ENCODE measurements around the gene HERPUD1.
"Not testable (repeated sequence)": the region's sequence is repeated elsewhere in the genome, so short reads cannot be mapped to it uniquely, and the experiment has no call there.

Gene HERPUD1, protein sequence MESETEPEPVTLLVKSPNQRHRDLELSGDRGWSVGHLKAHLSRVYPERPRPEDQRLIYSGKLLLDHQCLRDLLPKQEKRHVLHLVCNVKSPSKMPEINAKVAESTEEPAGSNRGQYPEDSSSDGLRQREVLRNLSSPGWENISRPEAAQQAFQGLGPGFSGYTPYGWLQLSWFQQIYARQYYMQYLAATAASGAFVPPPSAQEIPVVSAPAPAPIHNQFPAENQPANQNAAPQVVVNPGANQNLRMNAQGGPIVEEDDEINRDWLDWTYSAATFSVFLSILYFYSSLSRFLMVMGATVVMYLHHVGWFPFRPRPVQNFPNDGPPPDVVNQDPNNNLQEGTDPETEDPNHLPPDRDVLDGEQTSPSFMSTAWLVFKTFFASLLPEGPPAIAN

DNA sequence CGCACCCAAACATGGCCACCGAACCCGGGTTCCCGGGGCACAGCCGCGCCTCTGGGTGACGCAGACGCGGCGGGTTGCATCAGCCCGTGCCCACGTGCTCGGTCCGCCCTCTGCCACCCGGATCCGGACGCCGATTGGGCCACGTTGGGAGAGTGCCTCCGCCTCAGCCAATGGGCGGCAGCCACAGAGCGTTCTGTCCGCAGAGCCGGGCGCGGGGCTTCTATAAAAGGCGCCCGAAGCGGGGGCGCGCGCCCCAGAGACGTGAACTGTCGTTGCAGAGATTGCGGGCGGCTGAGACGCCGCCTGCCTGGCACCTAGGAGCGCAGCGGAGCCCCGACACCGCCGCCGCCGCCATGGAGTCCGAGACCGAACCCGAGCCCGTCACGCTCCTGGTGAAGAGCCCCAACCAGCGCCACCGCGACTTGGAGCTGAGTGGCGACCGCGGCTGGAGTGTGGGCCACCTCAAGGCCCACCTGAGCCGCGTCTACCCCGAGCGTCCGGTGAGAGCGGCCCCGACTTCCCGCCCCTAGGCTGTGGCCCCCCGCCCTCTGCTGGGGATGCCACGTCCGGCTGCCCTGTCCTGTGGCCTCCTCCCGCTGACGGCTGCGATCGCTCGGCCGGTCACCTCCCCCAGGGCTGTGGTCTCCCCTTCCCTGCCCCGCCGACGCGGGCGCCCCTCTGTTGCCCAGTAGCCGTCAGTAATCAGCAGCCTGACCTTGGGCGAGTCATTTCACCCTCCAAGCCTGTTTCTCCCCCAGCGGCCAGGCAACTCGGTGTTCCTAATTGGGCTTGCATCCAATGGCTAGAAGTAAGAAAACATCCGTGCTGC lies at the start of gene HERPUD1:
Gene HERPUD1, plus strand, starts transcription at position 251 of the 829 bp plus-strand sequence. Its CDS starts 103 bp downstream, at position 354.
- peaks cover 46% of the 10 kb centered on the region for H3K36me3 Mint-ChIP-seq (ENCODE audit: low read depth)
- peaks cover 27% of the 10 kb centered on the region for H3K4me1 Mint-ChIP-seq (ENCODE audit: low read depth)
- no peaks in the 10 kb centered on the region for H3K9me3 Mint-ChIP-seq
- no peaks in the 10 kb centered on the region for H3K27me3 Mint-ChIP-seq
- intact Hi-C loops (cut with micrococcal nuclease): loop anchor here (1.0 to 10.0 kb wide), 3 partner anchors 21 to 197 kb away; partner anchors contain the start of gene NUP93
- peak within 1 kb of the TSS; percentile 100 for H3K27ac Mint-ChIP-seq
- peak within 1 kb of the TSS; percentile 99 for H3K4me3 Mint-ChIP-seq

DNA sequence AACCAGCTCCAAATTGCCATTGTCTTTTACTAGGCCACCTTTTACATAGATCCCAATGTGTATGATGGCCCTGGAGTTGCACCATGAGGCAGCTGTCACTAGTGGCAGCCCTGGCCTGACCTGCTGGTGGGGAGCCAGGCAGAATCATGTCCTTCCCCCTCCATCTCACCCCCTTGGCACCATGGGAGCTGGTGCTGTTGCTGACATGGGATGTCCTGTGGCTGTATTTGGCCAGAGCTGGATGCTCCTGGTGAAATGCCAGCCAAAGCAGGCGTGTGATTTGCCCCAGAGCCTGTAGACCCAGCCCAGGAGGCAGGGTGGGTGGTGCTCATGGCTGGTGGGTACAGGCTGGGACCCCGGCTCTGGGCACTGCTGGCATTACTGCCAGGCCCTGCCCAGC lies 48.4 kb upstream of the HERPUD1 start:
- intact Hi-C loops (cut with micrococcal nuclease): no loop called here
- Mint-ChIP-seq H3K27me3 (peaks cover 36% of the 10 kb centered on the region), H3K27ac (no peak overlapping the region), H3K4me1 (ENCODE audit: low read depth) (peaks cover under 1% of the 10 kb centered on the region), H3K9me3 (no peaks in the 10 kb centered on the region), H3K4me3 (no peak overlapping the region), H3K36me3 (ENCODE audit: low read depth) (no peaks in the 10 kb centered on the region)

DNA sequence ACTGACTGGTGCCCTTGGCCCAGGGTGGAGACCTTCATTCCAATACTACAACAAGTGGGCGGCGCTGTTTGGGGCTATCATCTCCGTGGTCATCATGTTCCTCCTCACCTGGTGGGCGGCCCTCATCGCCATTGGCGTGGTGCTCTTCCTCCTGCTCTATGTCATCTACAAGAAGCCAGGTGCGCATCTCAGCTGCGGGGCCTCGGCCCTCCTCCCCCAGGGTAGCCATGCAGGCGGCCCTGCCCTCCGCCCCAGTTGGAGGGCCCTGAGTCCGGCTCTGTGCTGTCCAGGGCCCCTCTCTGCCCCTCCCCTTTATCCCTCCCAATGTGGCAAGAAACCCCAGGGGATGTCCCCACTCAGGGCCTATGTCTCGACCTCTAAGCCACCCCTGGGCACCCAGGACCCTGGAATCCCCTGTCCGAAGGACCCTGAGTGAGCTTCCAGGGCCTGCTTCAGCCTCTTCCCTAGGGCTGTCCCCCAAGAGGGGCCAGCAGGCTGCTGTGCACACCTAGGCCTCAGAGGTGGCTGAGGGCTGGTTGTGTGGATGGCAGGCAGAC lies 47.8 kb upstream of the HERPUD1 start:
- Mint-ChIP-seq H3K27ac (no peak overlapping the region), H3K36me3 (ENCODE audit: low read depth) (no peaks in the 10 kb centered on the region), H3K4me3 (no peak overlapping the region), H3K9me3 (no peaks in the 10 kb centered on the region), H3K4me1 (ENCODE audit: low read depth) (peaks cover 6% of the 10 kb centered on the region), H3K27me3 (peaks cover 32% of the 10 kb centered on the region)
- intact Hi-C loops (cut with micrococcal nuclease): no loop called here

DNA sequence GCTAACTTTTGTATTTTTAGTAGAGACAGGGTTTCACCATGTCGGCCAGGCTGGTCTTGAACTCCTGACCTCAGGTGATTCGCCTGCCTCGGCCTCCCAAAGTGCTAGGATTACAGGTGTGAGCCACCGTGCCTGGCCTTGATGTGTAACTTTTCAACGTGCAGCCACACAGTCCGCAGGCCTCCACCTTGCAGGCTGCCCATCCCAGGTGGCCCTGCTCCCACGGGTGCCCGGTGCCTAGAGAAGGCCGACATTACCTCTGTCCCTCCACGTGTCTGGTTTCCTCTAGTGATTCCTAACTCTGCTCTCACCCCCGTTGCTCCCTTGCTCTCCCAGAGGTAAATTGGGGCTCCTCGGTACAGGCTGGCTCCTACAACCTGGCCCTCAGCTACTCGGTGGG lies 47.0 kb upstream of the HERPUD1 start:
- intact Hi-C loops (cut with micrococcal nuclease); H3K36me3 Mint-ChIP-seq (ENCODE audit: low read depth); H3K9me3 Mint-ChIP-seq; H3K27ac Mint-ChIP-seq; H3K4me1 Mint-ChIP-seq (ENCODE audit: low read depth); H3K4me3 Mint-ChIP-seq: not testable (repeated sequence)
- H3K27me3 Mint-ChIP-seq: peaks cover 30% of the 10 kb centered on the region

DNA sequence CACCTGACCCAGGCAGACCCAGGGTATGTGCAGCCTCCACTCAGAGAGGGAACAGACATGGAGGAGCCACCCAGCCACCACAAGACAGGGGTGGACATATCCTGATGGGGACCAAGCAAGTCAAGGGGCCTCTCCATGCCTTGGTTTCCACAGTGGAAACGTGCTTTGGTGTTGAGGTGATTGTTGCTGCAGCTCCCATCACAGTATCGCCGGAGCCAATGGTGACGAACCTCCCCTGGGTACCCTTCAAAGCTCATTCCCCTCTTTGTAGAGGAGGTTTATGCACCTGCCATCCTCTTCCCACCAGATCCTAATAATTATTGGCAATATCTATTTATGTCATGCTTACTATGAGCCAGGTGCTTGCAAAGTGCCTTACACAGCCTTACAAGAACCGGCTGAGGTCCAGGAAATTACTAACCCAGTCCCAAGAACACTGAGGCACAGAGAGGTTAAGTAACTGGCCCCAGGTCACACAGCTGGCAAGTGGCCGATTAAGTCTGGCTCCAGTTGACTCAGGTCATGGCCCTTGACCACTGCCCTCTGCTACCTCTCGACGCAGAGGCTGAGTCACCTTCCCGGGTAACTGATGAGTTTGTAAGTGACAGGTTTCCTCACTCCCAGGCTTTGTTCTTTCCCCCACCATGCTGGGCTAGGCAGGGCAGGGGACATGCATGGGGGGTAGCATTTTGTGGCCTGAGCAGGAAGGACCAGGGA lies 46.3 kb upstream of the HERPUD1 start:
- Mint-ChIP-seq H3K4me1 (ENCODE audit: low read depth) (peaks cover 8% of the 10 kb centered on the region), H3K4me3 (no peak overlapping the region), H3K27ac (no peak overlapping the region), H3K27me3 (peaks cover 32% of the 10 kb centered on the region), H3K36me3 (ENCODE audit: low read depth) (no peaks in the 10 kb centered on the region), H3K9me3 (no peaks in the 10 kb centered on the region)
- intact Hi-C loops (cut with micrococcal nuclease): no loop called here

DNA sequence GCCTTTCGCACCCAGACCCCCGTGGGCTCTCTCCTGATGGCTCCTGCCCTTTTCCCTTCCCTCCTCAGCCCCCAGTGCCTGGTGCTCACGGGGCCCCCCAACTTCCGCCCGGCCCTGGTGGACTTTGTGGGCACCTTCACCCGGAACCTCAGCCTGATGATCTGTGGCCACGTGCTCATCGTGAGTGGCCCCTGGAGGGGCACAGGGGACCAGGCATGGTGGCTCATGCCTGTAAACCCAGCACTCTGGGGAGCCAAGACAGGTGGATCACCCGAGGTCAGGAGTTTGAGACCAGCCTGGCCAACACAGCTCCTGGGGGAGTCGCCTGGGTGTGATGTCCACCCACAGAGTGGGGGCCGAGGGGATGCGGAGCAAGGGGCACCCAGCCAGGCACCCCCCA lies 45.6 kb upstream of the HERPUD1 start:
- intact Hi-C loops (cut with micrococcal nuclease): no loop called here
- Mint-ChIP-seq H3K9me3 (no peaks in the 10 kb centered on the region), H3K4me3 (no peak overlapping the region), H3K36me3 (ENCODE audit: low read depth) (no peaks in the 10 kb centered on the region), H3K4me1 (ENCODE audit: low read depth) (peaks cover 8% of the 10 kb centered on the region), H3K27ac (no peak overlapping the region), H3K27me3 (peaks cover 38% of the 10 kb centered on the region)

DNA sequence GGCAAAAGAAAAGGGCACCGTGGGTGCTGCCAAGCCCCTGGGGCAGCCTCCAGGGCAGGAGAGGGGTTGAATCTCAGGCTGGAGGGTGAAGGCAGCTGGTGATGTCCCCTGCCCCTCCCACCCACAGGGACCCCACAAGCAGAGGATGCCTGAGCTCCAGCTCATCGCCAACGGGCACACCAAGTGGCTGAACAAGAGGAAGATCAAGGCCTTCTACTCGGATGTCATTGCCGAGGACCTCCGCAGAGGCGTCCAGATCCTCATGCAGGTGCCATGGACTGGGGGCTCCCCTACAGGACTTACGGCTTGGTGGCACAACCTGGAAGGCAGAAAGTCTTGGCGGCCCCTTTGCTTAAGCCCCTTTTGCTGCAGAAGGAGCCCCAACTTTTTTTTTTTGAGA lies 45.1 kb upstream of the HERPUD1 start:
- H3K27me3 Mint-ChIP-seq: peaks cover 40% of the 10 kb centered on the region
- H3K4me3 Mint-ChIP-seq: no peak overlapping the region
- no peaks in the 10 kb centered on the region for H3K36me3 Mint-ChIP-seq (ENCODE audit: low read depth)
- no peaks in the 10 kb centered on the region for H3K9me3 Mint-ChIP-seq
- H3K4me1 Mint-ChIP-seq (ENCODE audit: low read depth): peaks cover 8% of the 10 kb centered on the region
- H3K27ac Mint-ChIP-seq: no peak overlapping the region
- intact Hi-C loops (cut with micrococcal nuclease): no loop called here

DNA sequence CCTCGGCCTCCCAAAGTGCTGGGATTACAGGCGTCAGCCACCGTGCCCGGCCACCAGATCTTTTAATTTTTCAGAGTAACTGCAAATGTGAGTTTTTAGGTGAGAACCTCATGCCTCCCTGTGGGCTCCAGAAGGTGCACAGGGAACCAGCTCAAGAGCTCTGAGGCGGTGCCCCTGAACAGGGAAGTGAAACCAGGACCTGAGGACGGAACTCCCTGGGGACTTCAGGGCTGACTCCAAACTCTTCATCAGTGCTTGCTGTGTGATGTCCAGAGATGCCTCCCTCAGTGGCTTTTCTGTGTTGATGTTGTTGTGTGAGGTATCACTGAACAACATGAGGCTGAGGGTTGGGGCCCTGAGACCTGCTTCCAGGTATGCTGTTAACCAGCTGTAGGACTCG lies 43.1 kb upstream of the HERPUD1 start:
- Mint-ChIP-seq H3K4me1 (ENCODE audit: low read depth) (peaks cover 8% of the 10 kb centered on the region), H3K4me3 (no peak overlapping the region)

DNA sequence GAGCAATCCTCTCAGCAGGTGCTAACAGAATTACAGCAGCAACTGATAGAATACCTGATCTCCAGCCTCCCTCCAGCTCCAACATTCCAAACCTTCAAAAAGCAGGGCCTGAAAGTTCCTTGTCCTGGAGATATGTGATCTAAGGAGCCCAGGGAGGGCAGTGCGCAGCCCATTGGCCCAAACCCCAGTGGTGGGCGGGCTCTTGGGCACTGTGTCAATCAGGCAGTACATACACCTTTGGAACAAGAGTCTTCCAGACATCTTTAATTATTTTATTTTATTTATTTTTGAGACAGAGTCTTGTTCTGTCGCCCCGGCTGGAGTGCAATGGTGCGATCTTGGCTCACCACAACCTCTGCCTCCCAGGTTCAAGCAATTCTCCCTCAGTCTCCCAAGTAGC lies 42.7 kb upstream of the HERPUD1 start:
- Mint-ChIP-seq H3K9me3 (no peaks in the 10 kb centered on the region), H3K27ac (peak overlapping the region; percentile 27), H3K4me1 (ENCODE audit: low read depth) (peaks cover 8% of the 10 kb centered on the region), H3K27me3 (peaks cover 45% of the 10 kb centered on the region), H3K4me3 (no peak overlapping the region), H3K36me3 (ENCODE audit: low read depth) (no peaks in the 10 kb centered on the region)
- intact Hi-C loops (cut with micrococcal nuclease): no loop called here

More for the DNA sequence above, 43.1 kb upstream of the HERPUD1 start:
- Mint-ChIP-seq H3K27me3 (peaks cover 45% of the 10 kb centered on the region), H3K36me3 (ENCODE audit: low read depth) (no peaks in the 10 kb centered on the region), H3K9me3 (no peaks in the 10 kb centered on the region), H3K27ac (no peak overlapping the region)
- intact Hi-C loops (cut with micrococcal nuclease): no loop called here

DNA sequence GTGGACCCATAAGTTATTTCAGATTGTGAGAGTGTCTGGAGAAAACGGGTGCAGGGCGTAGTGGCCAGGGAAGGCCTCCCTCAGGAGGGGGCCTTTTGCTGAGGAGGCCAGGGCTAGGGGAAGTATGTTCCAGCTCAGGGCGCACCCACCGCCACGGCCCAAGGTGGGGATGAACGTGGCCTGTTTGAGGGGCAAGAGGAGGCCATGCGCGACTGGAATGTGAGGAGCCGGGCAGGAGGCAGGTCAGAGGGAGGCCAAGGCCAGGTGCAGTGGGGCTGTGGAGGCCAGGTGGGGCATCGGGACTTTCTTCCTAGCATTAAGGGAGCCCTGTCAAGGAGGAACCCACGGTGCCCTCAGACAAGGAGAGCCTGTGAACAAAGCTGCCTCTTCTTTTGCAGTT lies 40.3 kb upstream of the HERPUD1 start:
- Mint-ChIP-seq H3K9me3 (no peaks in the 10 kb centered on the region), H3K27ac (no peak overlapping the region), H3K36me3 (ENCODE audit: low read depth) (no peaks in the 10 kb centered on the region), H3K4me3 (no peak overlapping the region), H3K4me1 (ENCODE audit: low read depth) (peaks cover 8% of the 10 kb centered on the region), H3K27me3 (peaks cover 39% of the 10 kb centered on the region)
- intact Hi-C loops (cut with micrococcal nuclease): no loop called here

DNA sequence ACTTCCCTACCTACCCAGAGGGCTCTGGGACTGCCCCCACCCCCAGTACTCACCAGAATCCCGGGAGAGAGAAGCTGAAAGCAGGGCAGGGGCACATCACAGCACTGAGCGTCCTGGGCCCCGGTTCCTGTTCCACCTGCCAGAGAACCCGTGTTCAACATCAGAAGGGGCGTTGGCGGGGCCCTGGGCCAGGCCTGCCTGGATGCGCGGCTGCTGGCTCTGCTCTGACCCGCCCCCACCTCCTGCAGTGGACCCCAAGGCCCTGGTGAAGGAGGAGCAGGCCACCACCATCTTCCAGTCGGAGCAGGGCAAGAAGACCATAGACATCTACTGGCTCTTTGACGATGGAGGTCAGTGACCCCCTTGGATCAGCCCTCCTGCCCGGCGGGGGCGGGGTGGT lies 39.2 kb upstream of the HERPUD1 start:
- Mint-ChIP-seq H3K36me3 (ENCODE audit: low read depth) (no peaks in the 10 kb centered on the region), H3K9me3 (no peaks in the 10 kb centered on the region), H3K4me1 (ENCODE audit: low read depth) (peaks cover 8% of the 10 kb centered on the region), H3K4me3 (no peak overlapping the region), H3K27me3 (peaks cover 44% of the 10 kb centered on the region), H3K27ac (no peak overlapping the region)
- intact Hi-C loops (cut with micrococcal nuclease): no loop called here

DNA sequence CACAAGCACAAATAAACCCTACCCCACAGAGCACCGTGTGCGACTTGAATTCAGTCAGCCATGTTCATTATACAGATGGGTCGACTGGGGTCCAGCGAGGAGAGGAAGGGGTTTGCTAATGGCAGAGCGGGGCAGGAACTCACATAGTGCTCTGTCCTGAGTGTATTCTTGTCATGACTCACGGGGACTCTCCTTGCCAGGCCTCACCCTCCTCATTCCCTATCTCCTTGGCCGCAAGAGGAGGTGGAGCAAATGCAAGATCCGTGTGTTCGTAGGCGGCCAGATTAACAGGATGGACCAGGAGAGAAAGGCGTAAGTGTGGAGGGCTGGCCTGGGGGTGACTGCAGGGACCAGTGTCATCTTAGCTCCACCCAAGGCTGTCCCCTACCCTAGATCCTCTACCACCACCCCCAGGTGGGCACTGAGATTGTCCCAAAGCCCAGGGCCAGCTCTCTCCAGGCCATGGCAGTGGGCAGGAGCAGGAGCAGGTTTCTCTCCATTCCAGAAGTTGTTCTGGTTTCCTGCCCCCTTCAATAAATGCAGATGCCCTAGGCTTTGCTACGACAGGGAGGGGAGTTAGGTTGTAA lies 37.5 kb upstream of the HERPUD1 start:
- Mint-ChIP-seq H3K4me3 (no peak overlapping the region), H3K4me1 (ENCODE audit: low read depth) (peaks cover 6% of the 10 kb centered on the region), H3K9me3 (no peaks in the 10 kb centered on the region), H3K27ac (no peak overlapping the region), H3K27me3 (peaks cover 59% of the 10 kb centered on the region), H3K36me3 (ENCODE audit: low read depth) (no peaks in the 10 kb centered on the region)
- intact Hi-C loops (cut with micrococcal nuclease): no loop called here

DNA sequence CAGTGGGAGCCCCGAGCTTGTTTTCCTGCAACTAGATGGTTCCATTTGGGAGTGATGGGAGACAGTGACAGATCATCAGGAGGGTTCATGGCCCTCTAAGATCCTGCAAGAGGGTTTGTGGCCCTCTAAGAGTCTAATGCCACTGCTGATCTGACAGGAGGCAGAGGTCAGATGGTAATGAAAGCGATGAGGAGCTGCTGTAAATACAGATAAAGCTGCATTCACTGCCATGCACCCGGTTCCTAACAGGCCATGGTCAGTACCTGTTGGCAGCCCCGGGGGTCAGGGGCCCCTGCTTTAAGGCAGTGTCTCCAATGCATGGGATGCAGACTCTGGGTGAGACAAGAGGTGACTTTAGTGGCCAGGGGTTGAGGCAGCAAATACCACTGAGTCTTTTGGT lies 36.1 kb upstream of the HERPUD1 start:
- intact Hi-C loops (cut with micrococcal nuclease): no loop called here
- H3K4me1 Mint-ChIP-seq (ENCODE audit: low read depth): peaks cover 16% of the 10 kb centered on the region
- H3K36me3 Mint-ChIP-seq (ENCODE audit: low read depth): no peaks in the 10 kb centered on the region
- H3K9me3 Mint-ChIP-seq: no peaks in the 10 kb centered on the region
- H3K27me3 Mint-ChIP-seq: peaks cover 56% of the 10 kb centered on the region
- no peak overlapping the region for H3K27ac Mint-ChIP-seq
- no peak overlapping the region for H3K4me3 Mint-ChIP-seq
